GM12865 (cell line): ENCODE measurements around the gene SEMA3F.

Experiments used
- DNase-seq: peaks from one replicate; pipeline ENCODE4 v3.0.0; 2010; ENCODE audit warnings: low read depth
- H3K4me3 ChIP-seq: 2 replicates; pipeline ENCODE4 v1.5.1; 2011; ENCODE audit warnings: mild to moderate bottlenecking, low read depth, low read length, control low read depth
- CTCF ChIP-seq: IDR thresholded peaks from 2 replicates; pipeline ENCODE4 v1.5.1; 2011; ENCODE audit warnings: low read length, control low read depth, low read depth, inconsistent platforms; ENCODE audit not compliant: insufficient read depth; ENCODE audit errors: missing control alignments

SEMA3F gene

GRCh38 chr3:50138266-50139200 lies 16.6 kb upstream of the SEMA3F start:
- no peak overlapping the region for H3K4me3 ChIP-seq
- DNase-seq = no peak
- no peak for TF ChIP-seq CTCF

- no peak for DNase-seq
- TF ChIP-seq CTCF = no peak
- no peak overlapping the region for H3K4me3 ChIP-seq
These were observed 15.8 kb upstream of the SEMA3F start for GRCh38 chr3:50139308-50139707.

- H3K4me3 ChIP-seq = no peak overlapping the region
- DNase-seq = no peak
These were observed 15.3 kb upstream of the SEMA3F start for GRCh38 chr3:50139718-50140423.

GRCh38 chr3:50140990-50141389 lies 14.1 kb upstream of the SEMA3F start:
- no peak overlapping the region for H3K4me3 ChIP-seq
- no peak for DNase-seq
- no peak for TF ChIP-seq CTCF

More at GRCh38 chr3:50139718-50140423, 15.3 kb upstream of the SEMA3F start:
- no peak for TF ChIP-seq CTCF

GRCh38 chr3:50146316-50146901 lies 8.7 kb upstream of the SEMA3F start:
- no peak overlapping the region for H3K4me3 ChIP-seq
- no peak for TF ChIP-seq CTCF
- no peak for DNase-seq

- DNase-seq = no peak
- no peak for TF ChIP-seq CTCF
- H3K4me3 ChIP-seq = no peak overlapping the region
These were observed 8.1 kb upstream of the SEMA3F start for GRCh38 chr3:50147016-50147415.
